ENCODE measurements around the gene RBFOX1.

RBFOX1 gene

DNA sequence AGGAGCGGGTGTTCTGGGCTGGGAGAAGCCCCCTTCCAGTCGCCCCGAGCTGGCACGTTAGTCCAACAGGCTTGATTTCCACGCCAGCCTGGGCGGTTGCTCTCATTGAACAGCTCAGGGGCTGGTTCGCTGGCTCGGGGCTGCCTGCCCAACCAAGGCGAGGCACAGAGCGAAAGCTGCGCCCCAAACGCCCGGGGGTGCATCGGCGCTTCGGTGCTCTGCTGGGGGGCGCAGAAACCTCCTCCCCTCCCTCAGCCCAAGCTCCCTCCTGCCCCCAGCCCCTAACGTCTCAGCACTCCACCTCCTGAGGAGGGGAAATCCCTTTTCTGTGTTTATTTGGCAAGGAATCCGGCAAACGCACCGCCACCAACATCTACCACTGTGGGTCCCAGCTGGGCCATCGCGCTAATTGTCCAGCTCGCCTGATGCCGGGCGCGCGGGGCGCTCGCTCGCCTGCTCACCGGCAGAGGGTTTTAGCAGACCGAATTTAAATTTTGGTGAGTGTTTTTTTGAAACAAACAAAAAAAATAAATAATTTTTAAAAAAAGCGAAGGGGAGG lies 29.5 kb upstream of the RBFOX1 start:
- no peak overlapping the region for H3K4me3 ChIP-seq (ENCODE audit: low read depth, low read length, poor library complexity, severe bottlenecking)

DNA sequence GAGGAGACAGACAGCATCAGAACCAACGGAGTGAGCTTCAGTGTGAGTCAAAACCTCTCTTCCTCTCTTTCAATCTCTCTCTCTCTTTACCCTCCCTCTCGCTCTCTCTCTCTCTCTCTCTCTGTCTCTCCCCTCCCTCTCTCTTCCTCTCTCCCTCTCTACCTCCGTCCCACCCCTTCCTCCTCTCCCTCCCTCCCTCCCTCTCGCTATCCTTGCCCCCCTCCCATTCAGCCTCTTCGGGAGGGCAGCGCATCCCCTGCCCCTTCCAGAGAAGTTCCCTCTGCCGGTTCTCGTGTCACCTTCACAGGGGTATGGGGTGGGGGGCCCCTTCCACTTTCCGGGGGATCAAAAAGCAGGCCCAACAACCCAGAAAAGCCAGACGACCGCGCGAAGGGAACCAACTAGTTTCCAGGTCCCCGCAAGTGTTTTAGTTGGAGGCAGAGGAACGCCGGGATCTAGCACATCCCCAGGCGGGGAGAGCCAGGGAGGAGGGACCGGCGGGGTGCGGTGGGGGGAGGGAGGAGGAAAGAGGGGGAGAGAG lies 28.9 kb upstream of the RBFOX1 start:
- Histone ChIP-seq H3F3A (ENCODE audit: insufficient read depth, low read length) (no peaks in the 10 kb centered on the region), H3K4me2 (ENCODE audit: low read length) (no peak overlapping the region), H3K9me3 (ENCODE audit: low read length) (no peaks in the 10 kb centered on the region), H3K4me1 (ENCODE audit: insufficient read depth, low read length, severe bottlenecking) (no peaks in the 10 kb centered on the region), H3K27me3 (ENCODE audit: insufficient read depth, low read length) (no peaks in the 10 kb centered on the region), H4K20me1 (ENCODE audit: insufficient read depth, low read length) (no peaks in the 10 kb centered on the region), H3K79me2 (ENCODE audit: insufficient read depth, low read length) (no peaks in the 10 kb centered on the region), H3K9ac (ENCODE audit: low read length) (no peak overlapping the region), H2AFZ (ENCODE audit: low read length) (no peak overlapping the region), H3K27ac (ENCODE audit: low read depth, low read length, poor library complexity, severe bottlenecking) (no peak overlapping the region), H3K36me3 (ENCODE audit: insufficient read depth, low read length) (no peaks in the 10 kb centered on the region), H3K4me3 (ENCODE audit: low read depth, low read length, poor library complexity, severe bottlenecking) (no peak overlapping the region), H3K9me2 (ENCODE audit: low read depth, low read length) (no peaks in the 10 kb centered on the region)
- TF ChIP-seq EZH2 (IDR thresholded peaks at IDR 0.05; ENCODE audit: borderline replicate concordance, low read length), result no peak
- TF ChIP-seq, protein P1, sequence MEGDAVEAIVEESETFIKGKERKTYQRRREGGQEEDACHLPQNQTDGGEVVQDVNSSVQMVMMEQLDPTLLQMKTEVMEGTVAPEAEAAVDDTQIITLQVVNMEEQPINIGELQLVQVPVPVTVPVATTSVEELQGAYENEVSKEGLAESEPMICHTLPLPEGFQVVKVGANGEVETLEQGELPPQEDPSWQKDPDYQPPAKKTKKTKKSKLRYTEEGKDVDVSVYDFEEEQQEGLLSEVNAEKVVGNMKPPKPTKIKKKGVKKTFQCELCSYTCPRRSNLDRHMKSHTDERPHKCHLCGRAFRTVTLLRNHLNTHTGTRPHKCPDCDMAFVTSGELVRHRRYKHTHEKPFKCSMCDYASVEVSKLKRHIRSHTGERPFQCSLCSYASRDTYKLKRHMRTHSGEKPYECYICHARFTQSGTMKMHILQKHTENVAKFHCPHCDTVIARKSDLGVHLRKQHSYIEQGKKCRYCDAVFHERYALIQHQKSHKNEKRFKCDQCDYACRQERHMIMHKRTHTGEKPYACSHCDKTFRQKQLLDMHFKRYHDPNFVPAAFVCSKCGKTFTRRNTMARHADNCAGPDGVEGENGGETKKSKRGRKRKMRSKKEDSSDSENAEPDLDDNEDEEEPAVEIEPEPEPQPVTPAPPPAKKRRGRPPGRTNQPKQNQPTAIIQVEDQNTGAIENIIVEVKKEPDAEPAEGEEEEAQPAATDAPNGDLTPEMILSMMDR (IDR thresholded peaks at IDR 0.05; ENCODE audit: low read length), result no peak

More for the DNA sequence above, 29.5 kb upstream of the RBFOX1 start:
- H3K4me1 ChIP-seq (ENCODE audit: insufficient read depth, low read length, severe bottlenecking), result no peaks in the 10 kb centered on the region
- H3K36me3 ChIP-seq (ENCODE audit: insufficient read depth, low read length), result no peaks in the 10 kb centered on the region
- H3K9ac ChIP-seq (ENCODE audit: low read length), result no peak overlapping the region
- no peaks in the 10 kb centered on the region for H3K27me3 ChIP-seq (ENCODE audit: insufficient read depth, low read length)
- TF ChIP-seq EZH2 (IDR thresholded peaks at IDR 0.05; ENCODE audit: borderline replicate concordance, low read length), result no peak
- TF ChIP-seq, protein P1 (IDR thresholded peaks at IDR 0.05; ENCODE audit: low read length), result no peak
- no peaks in the 10 kb centered on the region for H3K9me3 ChIP-seq (ENCODE audit: low read length)
- no peaks in the 10 kb centered on the region for H3K79me2 ChIP-seq (ENCODE audit: insufficient read depth, low read length)
- H3K4me2 ChIP-seq (ENCODE audit: low read length), result no peak overlapping the region
- no peaks in the 10 kb centered on the region for H3K9me2 ChIP-seq (ENCODE audit: low read depth, low read length)
- H3K27ac ChIP-seq (ENCODE audit: low read depth, low read length, poor library complexity, severe bottlenecking), result no peak overlapping the region
- H4K20me1 ChIP-seq (ENCODE audit: insufficient read depth, low read length), result no peaks in the 10 kb centered on the region
- no peak overlapping the region for H2AFZ ChIP-seq (ENCODE audit: low read length)
- H3F3A ChIP-seq (ENCODE audit: insufficient read depth, low read length), result no peaks in the 10 kb centered on the region

DNA sequence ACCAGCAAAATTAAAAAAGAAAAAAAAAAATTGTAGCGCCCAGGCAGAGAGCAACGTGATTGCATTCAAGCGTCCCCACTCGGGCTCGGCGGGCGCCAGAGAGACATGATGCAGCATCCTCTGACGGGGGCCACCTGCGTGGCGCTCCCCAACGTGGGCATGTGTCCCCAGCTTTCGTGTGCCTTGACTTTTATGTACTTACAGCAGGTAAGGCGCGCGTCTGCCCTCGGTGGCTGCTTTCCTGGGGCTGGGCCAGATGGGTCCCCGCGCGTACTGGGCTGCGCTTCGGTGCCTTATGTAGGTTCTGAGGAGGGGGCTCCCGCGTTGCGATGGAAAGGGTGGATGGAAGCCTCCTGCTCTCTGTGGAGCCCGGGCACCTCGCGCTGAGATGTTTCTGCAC lies 28.4 kb upstream of the RBFOX1 start:
- H3K36me3 ChIP-seq (ENCODE audit: insufficient read depth, low read length), result no peaks in the 10 kb centered on the region
- H3K79me2 ChIP-seq (ENCODE audit: insufficient read depth, low read length), result no peaks in the 10 kb centered on the region
- H4K20me1 ChIP-seq (ENCODE audit: insufficient read depth, low read length), result no peaks in the 10 kb centered on the region
- no peaks in the 10 kb centered on the region for H3K27me3 ChIP-seq (ENCODE audit: insufficient read depth, low read length)
- H2AFZ ChIP-seq (ENCODE audit: low read length), result no peak overlapping the region
- H3K9ac ChIP-seq (ENCODE audit: low read length), result no peak overlapping the region
- no peak overlapping the region for H3K27ac ChIP-seq (ENCODE audit: low read depth, low read length, poor library complexity, severe bottlenecking)
- H3K4me1 ChIP-seq (ENCODE audit: insufficient read depth, low read length, severe bottlenecking), result no peaks in the 10 kb centered on the region
- TF ChIP-seq EZH2 (IDR thresholded peaks at IDR 0.05; ENCODE audit: borderline replicate concordance, low read length), result no peak
- TF ChIP-seq, protein P1 (IDR thresholded peaks at IDR 0.05; ENCODE audit: low read length), result no peak
- no peaks in the 10 kb centered on the region for H3K9me3 ChIP-seq (ENCODE audit: low read length)
- no peak overlapping the region for H3K4me3 ChIP-seq (ENCODE audit: low read depth, low read length, poor library complexity, severe bottlenecking)
- no peaks in the 10 kb centered on the region for H3K9me2 ChIP-seq (ENCODE audit: low read depth, low read length)
- no peak overlapping the region for H3K4me2 ChIP-seq (ENCODE audit: low read length)
- H3F3A ChIP-seq (ENCODE audit: insufficient read depth, low read length), result no peaks in the 10 kb centered on the region

Data from OCI-LY1 (cell line).